Activated CD4-positive, alpha-beta T cell treated with anti-CD3 and anti-CD28 coated beads, Interleukin-2, amount 50 U/mL, for 48 hours (primary cell): Measurements from ENCODE around the gene TBC1D16.

Experiments
- DNase-seq, 2 experiments: peaks; one replicate each; pipeline ENCODE4 v3.0.0-alpha.2; 2020

The TBC1D16 gene

DNA sequence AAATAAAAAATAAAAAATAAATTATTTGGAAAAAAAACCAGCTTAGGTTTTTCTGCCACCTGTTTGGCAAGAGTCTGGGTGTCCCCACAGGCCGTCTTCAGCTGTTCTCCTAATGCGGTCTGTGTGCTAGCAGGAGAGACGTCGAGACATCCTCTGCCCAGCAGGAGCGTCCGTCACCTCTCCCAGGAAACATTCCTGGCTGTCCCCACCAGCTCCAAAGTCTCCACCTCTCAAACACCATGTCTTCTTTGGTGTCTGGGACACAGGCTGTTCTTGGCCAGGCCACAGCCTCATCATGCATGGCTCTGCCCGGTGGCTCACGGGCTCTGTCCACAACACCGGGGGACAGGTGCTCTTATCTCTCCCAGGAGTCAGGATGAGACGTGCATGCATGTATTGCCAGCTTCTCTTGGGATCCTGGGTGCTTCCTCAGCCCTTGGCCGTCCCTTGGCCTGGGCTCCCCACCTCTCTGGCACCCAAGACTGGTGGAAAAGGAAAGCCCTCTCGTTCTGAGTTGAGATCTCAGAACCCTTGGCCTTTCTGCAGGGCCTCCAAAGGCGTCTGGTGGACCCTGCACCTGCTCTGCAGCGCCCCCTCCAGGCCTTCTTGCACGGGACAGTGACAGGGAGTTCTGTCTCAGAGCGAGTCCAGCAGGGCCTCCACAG lies 111.6 kb downstream of the TBC1D16 start:
- peak; percentile 67 to 72 for DNase-seq

DNA sequence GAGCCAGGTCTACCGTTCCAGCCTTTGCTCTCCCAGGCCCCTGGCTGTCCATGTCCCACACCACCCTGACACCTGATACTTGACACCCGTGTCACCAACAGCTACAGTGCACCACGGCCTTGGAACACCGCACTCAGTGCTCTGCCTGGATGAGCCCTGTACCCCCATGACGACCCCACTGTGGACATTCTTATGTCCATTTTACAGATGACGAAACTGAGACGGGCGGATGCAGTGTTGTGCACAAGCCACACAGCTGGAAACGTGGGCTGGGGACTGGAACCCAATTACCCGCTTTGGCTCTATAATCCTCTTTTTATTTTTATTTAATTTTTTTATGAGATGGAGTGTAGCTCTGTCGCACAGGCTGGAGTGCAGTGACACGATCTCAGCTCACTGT lies 112.9 kb downstream of the TBC1D16 start:
- no peak for DNase-seq

DNA sequence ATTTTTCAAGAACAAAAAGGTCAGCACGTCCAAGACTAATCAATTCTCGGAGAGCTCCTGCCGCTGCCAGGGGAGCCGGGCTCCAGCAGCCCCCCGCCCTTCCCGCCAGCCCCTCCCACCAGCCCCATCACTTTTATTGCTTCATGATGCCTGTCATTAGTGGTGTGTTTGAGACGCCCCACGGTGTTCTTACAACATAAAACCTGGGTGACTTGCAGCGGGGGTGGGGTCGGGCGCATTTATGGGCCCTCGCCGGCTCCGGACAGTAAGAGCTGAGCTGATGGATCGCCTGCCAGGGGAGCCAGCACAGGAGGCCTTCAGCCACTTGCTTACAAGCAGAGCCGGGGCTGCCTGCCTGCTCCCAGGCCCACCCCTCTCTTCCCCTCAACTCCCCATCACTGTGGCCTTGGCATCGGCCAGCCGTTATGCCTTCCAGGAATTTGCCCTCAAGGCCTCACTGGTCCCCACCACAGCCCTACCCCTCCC lies 113.5 kb downstream of the TBC1D16 start:
- no peak for DNase-seq

DNA sequence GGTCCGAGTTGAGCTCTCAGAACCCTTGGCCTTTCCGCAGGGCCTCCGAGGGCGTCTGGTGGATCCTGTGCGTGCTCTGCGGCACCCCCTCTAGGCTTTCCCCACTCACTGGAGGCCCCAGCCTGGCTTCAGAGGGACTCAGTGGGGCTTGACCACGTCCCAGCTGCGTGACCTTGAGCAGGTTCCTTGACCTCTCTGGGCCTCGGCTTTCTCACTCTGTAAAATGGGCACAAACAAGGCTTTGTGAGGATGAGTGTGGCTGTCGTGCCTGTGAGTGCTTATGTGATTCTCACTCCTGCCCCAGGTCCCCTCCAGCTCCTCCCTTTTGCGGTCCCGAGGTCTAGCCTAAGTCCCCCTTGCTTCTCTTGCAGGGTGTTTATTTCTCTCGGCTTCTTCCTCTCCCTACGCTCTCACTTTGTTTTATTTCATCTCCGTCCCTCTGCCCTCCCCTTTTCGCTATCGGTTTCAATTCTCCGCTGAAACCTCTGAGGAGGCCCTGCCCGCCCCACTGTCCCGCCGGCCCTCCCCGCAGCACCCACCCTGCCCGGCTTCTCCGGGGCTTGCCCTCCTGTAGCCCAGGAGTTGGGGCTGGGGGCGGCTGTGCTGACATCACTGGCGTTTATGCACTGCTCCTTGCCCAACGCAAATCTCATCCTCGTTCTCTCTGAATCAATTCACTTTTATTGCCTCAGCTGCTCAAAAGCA lies 114.1 kb downstream of the TBC1D16 start:
- no peak for DNase-seq

DNA sequence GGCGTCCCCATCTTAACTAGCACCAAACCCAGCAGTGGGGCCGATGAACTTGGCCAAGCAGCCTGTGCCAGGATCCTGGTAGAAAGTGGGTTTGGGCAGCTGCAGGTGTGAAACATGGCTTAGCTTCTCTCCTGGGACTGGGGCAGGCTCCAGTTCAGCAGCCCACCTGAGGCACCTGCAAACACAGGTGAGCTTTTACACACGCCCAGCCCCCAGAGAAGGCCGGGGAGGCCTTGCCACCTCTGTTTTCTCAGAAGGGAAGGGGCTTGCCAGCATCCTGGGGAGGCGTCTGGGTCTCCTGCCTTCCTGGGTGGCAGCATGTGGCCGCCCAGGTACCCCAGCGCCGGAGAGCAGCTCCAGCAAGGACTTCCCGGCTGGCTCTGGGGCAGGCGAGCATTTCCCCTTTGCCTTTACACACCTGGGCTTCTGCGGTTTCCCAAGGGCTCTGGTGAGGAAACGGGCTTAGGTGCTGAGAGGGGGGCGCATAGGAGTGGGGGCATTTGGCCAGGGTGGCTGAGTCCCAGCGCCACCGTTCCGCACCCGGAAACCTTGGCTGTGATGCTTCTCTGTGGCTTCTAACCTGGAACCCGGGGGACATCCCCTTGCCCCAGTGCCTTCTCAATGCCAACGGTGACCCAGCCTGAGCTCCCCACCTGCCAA lies 114.8 kb downstream of the TBC1D16 start:
- DNase-seq = no peak

GRCh38 chr17:79919862-79920720 lies 115.6 kb downstream of the TBC1D16 start:
- DNase-seq = no peak

DNA sequence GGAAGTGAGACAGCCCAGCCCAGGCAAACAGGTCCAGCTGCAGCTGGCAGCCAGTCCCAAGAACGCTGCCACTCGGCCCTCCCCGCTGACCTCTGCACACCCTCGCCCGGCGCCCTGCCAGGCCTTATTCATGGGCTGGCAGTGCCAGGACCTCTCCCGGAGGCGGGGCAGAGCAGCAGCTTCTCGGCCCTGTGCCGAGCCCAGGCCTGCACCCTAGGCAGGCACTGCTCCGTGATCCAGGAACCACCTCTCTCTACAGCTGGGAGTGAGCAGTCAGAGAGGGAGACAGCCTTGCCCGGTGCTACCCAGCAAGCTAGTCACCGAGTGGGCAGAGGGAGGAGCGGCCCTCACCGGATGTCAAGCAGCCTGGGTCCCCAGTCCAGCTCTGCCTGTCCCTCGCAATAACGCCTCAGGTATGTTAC lies 116.5 kb downstream of the TBC1D16 start:
- DNase-seq = no peak

GRCh38 chr17:79918581-79919163 lies 117.0 kb downstream of the TBC1D16 start:
- no peak for DNase-seq

- no peak for DNase-seq
Observed at GRCh38 chr17:79917902-79918484, 117.7 kb downstream of the TBC1D16 start.

DNA sequence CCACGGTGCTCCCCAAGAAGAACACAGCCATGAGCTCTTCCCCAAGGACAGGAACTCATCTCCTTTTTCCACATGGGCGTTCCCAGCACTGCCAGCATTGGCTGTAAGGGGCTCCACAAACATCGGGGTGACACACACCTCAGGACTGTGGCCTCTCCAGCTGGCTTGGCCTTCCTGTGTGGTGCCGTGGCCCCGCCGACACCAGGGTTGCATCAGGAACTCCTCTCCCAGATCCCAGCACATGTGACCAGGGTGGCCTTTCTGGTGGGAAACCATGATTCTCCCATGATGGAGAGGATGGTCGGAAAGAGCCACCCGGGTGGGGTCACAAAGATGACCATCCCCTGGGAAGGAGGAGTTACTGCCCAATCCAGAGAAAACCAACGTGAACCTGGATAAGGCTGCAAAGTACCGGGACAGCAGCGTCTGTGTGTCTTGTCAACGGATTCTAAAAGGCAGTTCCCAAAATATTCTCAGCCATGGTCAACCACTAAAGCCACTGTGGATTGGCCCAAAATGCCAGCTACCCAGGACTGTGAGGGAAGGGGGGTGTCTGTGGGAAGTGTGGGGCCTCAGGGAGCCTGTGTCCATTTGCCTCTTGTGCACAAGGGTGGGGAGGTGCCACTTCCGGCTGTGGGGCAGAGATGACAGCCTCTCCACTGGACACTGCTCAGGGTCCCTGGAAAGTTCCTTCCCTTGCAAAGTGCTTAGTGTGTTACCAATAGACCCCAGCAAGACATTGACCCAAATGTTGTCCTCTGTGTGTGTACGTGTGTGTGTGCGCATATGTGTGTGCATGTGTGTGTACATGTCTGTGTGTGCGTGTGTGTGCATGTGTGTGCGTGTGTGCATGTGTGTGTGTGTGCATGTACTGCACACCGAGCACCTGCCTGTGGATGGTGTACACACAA lies 118.4 kb downstream of the TBC1D16 start:
- no peak for DNase-seq

- DNase-seq = no peak
Observed at GRCh38 chr17:79916506-79916905, 119.2 kb downstream of the TBC1D16 start.

DNA sequence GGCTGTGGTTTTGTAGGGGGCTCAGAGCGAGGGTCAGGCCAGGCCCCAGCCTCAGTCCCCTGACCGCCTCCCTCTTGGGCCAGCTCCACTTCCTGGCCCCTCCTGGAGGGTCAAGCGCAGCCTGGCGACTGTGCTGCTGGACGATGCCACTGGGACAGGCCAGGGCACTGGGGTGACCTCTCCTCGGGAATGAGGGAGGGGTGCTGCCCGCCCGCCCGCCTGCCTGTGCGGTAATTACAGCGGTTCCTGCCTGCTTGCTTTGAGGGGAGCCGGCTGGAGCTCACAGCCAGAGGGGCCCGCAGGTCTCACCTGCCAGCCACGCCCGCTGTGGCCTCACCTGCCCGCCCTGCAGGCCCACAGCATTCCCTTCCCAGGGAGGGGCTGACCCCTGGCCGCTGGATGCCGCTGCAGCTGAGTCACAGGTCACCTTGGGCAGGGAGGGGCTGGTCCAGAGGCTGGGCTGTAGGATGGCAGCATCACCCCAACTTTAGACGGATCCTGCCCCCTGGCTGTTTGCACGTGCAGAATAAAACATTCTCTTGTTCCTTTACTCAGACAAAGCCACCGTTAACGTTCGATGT lies 119.7 kb downstream of the TBC1D16 start:
- peak in 1 of 2 experiments; percentile 20 for DNase-seq

- DNase-seq = no peak
Observed at GRCh38 chr17:79914813-79915740, 120.6 kb downstream of the TBC1D16 start.

- DNase-seq = no peak
Observed at GRCh38 chr17:79913896-79914812, 121.5 kb downstream of the TBC1D16 start.

DNA sequence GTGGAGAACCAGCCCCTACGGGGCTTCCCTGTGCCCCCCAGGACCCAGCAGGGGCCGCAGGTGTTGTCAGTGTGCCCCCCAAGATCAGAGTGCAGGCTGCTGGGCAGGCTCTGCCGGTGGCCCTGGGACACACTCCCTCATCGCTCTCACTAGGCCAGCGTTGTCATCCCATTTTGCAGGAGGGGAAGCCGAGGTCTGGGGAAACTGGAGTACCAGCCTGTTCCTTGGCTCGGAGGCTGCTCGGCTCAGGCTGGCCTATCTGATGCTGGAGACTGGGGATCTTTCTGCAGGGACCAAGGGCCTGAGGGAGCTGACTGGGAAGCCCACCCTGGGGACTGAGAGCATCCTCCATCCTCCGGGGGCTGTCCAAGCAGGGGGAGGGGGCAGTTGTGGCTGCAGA lies 122.2 kb downstream of the TBC1D16 start:
- DNase-seq = no peak

DNA sequence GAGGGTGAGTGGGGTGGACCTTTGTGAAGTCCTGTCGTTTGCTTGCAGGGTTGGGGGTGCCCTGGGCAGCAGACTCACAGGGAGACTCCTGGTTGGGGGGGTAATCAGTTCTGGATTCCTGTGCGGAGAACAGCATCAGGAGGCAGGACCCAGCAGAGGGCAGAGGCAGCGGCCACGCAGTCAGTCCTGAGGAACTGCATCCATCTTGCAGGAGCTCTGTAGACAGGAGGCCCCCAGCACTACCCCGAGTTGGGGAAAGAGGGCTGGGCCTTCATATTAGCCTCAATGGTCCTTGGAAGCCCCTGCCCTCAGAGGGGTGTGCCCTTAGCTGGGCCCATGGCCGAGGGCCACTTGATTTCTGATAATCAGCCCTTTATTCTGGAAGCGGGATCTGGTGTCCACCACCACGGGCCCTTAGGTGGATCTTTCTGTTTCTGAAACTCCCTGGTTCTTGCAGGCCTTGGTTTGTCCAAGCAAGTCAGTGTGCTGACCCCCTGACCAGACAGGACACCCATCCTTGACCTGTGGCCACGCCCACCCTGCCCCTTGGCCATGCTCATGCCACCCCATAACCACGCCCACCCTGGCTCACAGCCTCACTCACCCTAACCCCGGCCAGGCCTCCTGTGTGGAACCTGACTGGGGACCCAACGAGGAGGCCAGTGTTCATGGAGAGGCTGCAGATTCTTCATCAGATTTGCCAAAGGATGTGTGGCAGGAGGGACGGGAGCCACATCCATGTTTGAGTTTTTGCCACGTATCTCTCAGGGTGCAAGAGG lies 122.9 kb downstream of the TBC1D16 start:
- no peak for DNase-seq
